ENCODE results near the gene ZNF438.
"Not testable (repeated sequence)": the region's sequence is repeated elsewhere in the genome, so short reads cannot be mapped to it uniquely, and the experiment has no call there.

ZNF438 gene

DNA sequence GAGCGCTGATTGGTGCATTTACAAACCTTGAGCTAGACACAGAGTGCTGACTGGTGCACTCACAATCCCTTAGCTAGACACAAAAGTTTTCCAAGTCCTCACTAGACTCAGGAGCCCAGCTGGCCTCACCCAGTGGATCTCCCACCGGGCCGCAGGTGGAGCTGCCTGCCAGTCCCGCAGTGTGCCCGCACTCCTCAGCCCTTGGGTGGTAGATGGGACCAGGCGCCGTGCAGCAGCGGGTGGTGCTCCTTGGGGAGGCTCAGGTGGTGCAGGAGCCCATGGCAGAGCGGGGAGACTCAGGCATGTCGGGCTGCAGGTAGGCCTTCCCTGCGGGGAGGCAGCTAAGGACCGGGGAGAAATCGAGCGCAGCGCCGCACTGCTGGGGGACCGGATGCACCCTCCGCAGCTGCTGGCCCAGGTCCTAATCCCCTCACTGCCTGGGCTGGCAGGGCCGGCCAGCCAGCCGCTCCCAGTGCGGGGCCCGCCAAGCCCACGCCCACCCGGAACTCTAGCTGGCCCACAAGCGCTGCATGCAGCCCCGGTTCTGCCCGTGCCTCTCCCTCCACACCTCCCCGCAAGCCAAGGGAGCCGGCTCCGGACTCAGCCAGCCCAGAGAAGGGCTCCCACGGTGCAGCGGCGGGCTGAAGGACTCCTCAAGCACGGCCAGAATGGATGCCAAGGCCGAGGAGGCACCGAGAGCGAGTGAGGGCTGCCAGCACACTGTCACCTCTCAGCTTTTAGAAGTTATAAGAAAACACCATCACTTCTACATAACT is 128.9 kb downstream of the ZNF438 start:
- TF ChIP-seq, protein P1, sequence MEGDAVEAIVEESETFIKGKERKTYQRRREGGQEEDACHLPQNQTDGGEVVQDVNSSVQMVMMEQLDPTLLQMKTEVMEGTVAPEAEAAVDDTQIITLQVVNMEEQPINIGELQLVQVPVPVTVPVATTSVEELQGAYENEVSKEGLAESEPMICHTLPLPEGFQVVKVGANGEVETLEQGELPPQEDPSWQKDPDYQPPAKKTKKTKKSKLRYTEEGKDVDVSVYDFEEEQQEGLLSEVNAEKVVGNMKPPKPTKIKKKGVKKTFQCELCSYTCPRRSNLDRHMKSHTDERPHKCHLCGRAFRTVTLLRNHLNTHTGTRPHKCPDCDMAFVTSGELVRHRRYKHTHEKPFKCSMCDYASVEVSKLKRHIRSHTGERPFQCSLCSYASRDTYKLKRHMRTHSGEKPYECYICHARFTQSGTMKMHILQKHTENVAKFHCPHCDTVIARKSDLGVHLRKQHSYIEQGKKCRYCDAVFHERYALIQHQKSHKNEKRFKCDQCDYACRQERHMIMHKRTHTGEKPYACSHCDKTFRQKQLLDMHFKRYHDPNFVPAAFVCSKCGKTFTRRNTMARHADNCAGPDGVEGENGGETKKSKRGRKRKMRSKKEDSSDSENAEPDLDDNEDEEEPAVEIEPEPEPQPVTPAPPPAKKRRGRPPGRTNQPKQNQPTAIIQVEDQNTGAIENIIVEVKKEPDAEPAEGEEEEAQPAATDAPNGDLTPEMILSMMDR (IDR thresholded peaks at IDR 0.05; ENCODE audit: borderline replicate concordance, insufficient read depth, low read depth, low read length): no peak
- H3K4me3 ChIP-seq (ENCODE audit: low read depth, low read length): no peak overlapping the region

DNA sequence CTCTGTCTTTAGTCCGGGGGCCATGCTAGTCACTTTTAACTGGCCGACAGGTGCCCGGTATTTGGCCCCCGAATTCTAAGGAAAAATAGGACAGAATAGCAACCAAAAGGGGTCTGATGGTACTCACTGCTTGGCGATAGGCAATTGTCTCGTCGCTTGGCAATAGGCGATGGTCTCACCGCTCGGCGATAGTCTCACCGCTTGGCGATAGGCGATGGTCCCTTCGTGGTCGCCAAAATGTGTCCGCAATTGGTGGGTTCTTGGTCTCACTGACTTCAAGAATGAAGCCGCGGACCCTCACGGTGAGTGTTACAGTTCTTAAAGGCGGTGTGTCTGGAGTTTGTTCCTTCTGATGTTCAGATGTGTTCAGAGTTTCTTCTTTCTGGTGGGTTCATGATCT is 130.2 kb downstream of the ZNF438 start:
- H3K4me3 ChIP-seq (ENCODE audit: low read depth, low read length): not testable (repeated sequence)

DNA sequence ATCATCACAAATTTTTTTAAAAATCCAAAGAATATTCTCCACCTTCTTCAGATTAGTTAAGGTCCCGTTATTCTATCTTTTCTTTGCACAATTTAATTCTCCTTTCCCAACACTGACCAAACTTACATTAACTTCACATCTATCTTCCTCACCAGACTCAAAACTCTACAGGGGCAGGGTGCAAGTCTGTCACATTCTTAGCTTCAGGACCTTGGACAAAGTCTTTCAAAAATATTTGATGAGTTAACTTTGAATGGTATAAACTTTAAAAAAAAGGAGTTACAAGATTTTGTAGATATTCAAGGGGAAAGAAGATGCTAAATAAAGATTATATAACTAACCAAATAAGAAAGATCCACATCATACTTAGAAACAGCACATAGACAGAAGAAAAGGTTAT is 132.7 kb downstream of the ZNF438 start:
- TF ChIP-seq, protein P1 (IDR thresholded peaks at IDR 0.05; ENCODE audit: borderline replicate concordance, insufficient read depth, low read depth, low read length): no peak

DNA sequence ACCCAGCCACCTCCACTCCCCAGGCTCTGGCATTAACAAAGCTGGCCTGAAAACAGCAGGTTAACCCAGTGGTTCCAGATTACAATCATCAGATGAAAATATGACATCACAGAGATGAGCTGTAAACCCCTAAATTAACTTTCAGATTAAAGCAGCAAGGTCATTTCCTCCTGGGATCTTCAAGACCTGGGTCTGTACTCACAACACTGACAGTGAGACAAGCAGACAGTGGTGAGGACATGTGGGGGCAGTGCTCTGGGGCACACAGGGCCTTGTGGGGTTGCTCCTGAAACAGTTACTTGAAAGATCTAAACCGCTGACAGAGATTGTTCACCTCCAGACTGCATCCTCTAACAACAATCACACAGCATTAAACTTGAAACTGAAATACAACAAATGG is 134.1 kb downstream of the ZNF438 start:
- no peak overlapping the region for H3K4me3 ChIP-seq (ENCODE audit: low read depth, low read length)
- TF ChIP-seq, protein P1 (IDR thresholded peaks at IDR 0.05; ENCODE audit: borderline replicate concordance, insufficient read depth, low read depth, low read length): no peak

More for the DNA sequence above, 132.7 kb downstream of the ZNF438 start:
- H3K4me3 ChIP-seq (ENCODE audit: low read depth, low read length): no peak overlapping the region

DNA sequence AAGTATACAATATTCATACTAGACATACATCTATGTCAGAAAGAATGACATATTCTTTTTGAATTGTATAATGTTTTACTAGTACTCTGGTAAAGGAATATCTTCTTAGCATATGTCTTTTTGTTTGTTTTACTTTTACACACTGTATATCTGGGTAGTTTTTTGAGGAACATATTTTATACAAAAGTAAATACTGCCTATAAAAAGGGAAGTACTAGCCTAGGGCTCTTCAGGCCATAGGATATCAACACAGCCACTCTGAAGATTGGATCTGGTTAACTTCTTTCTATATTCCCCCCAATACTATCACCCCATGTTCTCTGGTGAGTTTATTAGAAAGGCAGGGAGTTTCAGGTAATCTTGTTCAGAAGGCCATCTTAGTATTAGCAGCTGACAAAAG is 134.6 kb downstream of the ZNF438 start:
- TF ChIP-seq, protein P1 (IDR thresholded peaks at IDR 0.05; ENCODE audit: borderline replicate concordance, insufficient read depth, low read depth, low read length): no peak
- no peak overlapping the region for H3K4me3 ChIP-seq (ENCODE audit: low read depth, low read length)

DNA sequence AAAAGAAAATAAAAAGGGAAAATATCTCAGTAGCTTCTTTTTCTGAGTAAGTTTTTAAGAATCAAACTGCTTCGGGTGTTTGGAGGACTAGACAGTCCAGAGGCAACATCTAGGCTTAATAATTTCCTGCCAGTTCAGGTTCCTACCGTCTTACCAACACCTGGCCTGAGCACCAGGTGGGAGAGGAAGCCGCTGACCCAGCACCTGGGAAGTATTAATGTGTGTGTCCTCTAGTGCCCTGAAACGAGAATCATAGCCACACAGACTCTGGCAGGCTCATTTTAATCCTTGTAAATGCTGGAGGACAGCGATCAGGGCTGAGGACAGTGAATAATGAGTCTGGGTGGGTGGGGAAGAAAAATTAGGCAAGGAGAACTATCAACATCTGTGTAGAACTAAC is 137.4 kb downstream of the ZNF438 start:
- TF ChIP-seq, protein P1 (IDR thresholded peaks at IDR 0.05; ENCODE audit: borderline replicate concordance, insufficient read depth, low read depth, low read length): no peak
- H3K4me3 ChIP-seq (ENCODE audit: low read depth, low read length): no peak overlapping the region

DNA sequence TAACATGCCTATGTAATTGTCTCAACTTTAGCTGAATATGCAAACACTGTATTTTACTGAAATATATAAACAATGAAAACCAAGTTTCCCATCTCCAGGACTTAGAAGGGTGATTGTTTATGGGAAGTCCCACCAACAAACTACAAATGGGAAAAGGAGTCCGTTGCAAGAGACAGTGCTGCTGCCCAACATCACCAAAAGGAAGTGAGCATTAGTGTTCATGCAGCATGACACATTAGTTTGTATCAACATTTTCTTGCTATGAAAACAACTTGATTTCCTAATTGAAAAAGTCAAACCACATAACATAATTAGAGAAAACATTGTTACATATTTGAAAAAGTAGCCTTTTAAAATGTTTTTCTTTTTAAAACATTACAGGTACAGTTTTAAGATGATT is 138.5 kb downstream of the ZNF438 start:
- no peak overlapping the region for H3K4me3 ChIP-seq (ENCODE audit: low read depth, low read length)
- TF ChIP-seq, protein P1 (IDR thresholded peaks at IDR 0.05; ENCODE audit: borderline replicate concordance, insufficient read depth, low read depth, low read length): no peak
